Epithelial cell of proximal tubule (primary cell): ENCODE data around the gene SNX24. TPM values are rescaled to one million over a fixed set of nuclear protein-coding genes. Genes with fewer than 3 reads are reported as not detected.

Experiments
- DNase-seq: peaks from one replicate; pipeline ENCODE4 v3.0.0-alpha.2; 2011; ENCODE audit warnings: low read depth
- H3K4me3 ChIP-seq: 2 replicates; pipeline ENCODE4 v1.5.1; 2011; ENCODE audit warnings: low read depth, mild to moderate bottlenecking, low read length
- CTCF ChIP-seq: conservative IDR thresholded peaks from 2 replicates; pipeline ENCODE4 v1.5.1; 2012; ENCODE audit warnings: low read depth, mild to moderate bottlenecking, low read length
- total RNA-seq: library from RNA; depleted of rRNA; stranded (reverse); fragments of >200 nt; gene quantifications from 2 replicates; pipeline ENCODE4 v1.2.3, GENCODE V29; 2015

The SNX24 gene
- total RNA-seq, 1 donor from 2014 or later: 30.7 TPM

DNA sequence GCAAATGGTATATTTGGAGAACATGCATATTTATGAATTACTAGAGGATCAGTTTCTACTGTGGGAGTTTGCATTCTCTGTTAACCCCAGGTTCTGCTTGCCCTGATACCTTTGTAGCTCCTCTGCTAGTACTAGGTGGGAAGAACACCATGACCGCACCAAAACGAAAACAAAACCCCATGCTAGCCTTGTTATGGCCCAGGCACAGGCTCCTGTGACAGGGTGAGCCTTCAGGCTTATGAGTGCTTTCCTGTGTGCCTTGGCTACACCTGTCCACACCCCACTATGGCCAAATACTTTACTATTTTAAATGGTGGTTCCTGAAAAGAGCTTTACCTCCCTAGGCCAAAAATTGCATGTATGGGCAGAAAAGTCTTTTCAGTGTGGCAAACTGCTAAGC lies 96.3 kb downstream of the SNX24 start:
- no peak for TF ChIP-seq CTCF
- no peak overlapping the region for H3K4me3 ChIP-seq
- DNase-seq: no peak

DNA sequence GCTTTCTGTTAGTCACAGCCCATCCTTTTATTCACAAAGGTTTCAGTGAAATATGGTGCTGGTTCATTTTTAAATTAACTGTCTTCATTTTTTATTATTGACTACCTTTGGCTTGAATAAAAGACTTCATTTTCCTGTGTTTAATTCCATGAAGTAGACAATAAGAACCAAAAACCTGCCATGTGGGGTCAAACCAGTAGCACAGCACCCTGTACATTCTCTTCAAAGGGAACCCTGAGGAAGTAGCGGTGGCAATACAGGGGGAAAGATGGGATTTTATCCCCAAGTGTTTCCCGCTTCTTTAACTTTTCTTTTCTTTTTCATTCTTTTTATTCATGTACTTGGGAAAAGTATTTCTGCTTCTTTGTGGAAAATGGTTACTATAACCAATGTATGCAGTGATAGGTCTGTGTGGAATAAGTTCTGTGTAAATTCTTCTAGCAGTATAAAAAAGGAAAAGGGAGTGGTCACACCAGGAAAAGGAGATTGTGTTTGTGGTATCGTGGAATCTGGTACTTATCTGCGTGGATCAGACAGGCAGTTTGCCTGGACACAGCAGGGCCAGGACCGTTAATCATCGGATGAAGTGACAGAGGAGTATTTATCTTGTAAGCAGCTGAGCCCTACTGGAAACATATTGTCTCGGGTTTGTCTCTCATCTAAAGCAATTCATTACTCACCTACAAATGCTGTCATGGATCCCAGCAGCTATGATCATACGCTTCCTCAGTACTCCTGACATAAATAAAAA lies 96.9 kb downstream of the SNX24 start:
- no peak for TF ChIP-seq CTCF
- DNase-seq: no peak
- H3K4me3 ChIP-seq: no peak overlapping the region

DNA sequence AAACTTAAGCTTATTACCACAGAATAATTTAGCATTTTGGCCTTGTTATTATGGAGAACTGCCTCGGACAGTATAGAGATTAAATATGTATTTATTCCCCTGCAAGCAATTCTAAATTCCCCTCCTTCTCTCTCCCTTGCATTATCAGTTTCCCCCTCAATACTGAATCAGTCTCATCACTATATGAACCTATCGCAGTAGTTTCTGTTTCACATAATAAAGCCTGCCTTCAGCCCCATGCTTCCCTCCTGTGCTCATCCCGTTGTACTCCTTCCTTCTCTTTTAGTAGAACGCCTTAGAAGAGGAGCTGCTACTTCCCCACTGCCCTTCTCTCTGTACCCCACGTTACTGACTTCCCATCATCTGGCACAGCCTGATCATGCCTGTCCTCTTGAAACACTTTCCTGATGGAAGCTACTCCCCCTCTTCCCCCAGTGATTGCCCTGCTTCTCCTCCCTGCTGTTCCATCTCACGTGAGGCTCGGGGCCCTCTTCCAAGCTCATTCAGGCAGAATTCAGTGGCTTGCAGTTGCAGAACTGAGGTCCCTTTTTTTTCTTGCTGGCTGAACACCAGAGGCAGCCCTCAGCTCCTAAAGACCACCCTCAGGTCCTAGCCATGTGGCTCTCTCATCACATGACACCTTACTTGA lies 97.8 kb downstream of the SNX24 start:
- no peak for TF ChIP-seq CTCF
- no peak overlapping the region for H3K4me3 ChIP-seq
- DNase-seq: no peak

DNA sequence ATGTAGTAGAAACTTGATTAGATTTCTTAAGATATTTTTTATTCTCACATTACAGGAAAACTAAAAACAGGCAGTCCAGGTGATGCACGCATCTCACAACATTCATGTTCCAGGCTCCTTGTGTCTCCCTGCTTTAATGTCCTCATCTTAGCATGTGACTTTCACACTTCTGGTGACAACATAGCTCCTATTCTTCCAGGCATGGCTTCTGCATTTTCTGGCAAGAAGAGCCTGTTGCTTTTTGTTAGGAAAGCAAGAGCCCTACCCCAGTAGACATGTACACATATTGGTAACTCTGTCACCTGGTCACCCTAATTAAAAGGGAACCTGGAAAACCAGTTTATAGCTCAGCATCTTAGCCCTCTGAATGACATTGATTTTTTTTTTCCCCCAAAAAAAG lies 98.6 kb downstream of the SNX24 start:
- TF ChIP-seq CTCF: no peak
- no peak overlapping the region for H3K4me3 ChIP-seq
- DNase-seq: no peak

GRCh38 chr5:122947372-122947771 lies 102.0 kb downstream of the SNX24 start:
- H3K4me3 ChIP-seq: no peak overlapping the region
- no peak for DNase-seq
- TF ChIP-seq CTCF: no peak

DNA sequence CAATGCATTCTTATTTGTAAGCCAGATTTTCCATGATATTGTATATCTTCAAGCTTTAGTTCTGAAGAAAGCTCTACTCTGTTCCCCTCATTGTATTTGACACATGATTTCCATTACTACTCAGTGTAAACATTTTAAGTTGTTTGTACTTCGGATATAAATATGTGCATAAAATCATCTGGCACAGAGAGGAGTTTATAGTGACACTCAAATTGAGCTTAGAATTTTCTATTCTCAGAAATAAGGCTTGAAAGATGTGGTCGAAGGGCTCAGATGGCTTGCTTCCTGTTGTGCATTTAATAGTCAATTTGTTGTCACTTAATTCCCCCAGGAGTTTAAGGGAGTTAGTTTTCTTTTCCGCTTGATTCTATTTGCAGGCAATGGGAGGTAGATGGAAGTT lies 102.4 kb downstream of the SNX24 start:
- H3K4me3 ChIP-seq: no peak overlapping the region
- no peak for DNase-seq
- no peak for TF ChIP-seq CTCF

DNA sequence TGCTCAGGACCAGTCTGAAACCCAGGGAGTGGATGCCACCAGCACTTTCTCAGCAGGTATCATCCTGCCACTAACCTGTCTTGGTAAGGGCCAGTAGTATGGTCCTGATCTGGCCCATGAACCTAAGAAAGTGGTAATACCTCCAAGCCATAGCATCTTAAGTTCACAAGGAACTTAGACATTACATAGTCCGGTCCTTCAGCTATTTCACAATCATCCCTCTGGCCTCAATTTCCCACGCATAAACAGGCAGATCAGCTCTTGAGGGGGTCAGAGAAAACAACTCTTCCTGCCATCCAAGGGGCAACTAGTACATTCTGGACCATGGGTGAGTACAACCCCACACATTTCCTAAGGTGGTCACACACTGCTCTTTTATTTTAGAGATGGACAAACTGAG lies 102.9 kb downstream of the SNX24 start:
- no peak for DNase-seq
- TF ChIP-seq CTCF: no peak
- no peak overlapping the region for H3K4me3 ChIP-seq
